Effector memory CD8-positive, alpha-beta T cell (primary cell): ENCODE measurements around the gene RTL5.
"Not testable (repeated sequence)": the region's sequence is repeated elsewhere in the genome, so short reads cannot be mapped to it uniquely, and the experiment has no call there.

Experiments
- ATAC-seq: fragments of 150-1000 bp; cut with Tn5 transposase; replicated peaks from 2 replicates; pipeline ENCODE4 v1.10.0; 2021; ENCODE audit warnings: mild to moderate bottlenecking, moderate library complexity
- DNase-seq, 3 experiments: peaks; one replicate each; pipeline ENCODE4 v3.0.0; 2021
- H3K27ac Mint-ChIP-seq, 2 donors: one replicate each; pipeline ENCODE4 v1.8.0; 2022; ENCODE audit warnings: mild to moderate bottlenecking in 2 of 2, mixed read lengths in 2 of 2, moderate library complexity in 2 of 2
- H3K27me3 Mint-ChIP-seq, 2 donors: one replicate each; pipeline ENCODE4 v1.8.0; 2022; ENCODE audit warnings: mixed read lengths in 2 of 2
- H3K36me3 Mint-ChIP-seq: one replicate; pipeline ENCODE4 v1.8.0; 2022; ENCODE audit warnings: mild to moderate bottlenecking, moderate library complexity, mixed read lengths; ENCODE audit not compliant: insufficient read depth
- H3K4me1 Mint-ChIP-seq, 2 donors: one replicate each; pipeline ENCODE4 v1.8.0; 2022; ENCODE audit warnings: low read depth in 2 of 2, mixed read lengths in 2 of 2
- H3K4me3 Mint-ChIP-seq, 2 donors: one replicate each; pipeline ENCODE4 v1.8.0; 2022; ENCODE audit warnings: mild to moderate bottlenecking in 2 of 2, mixed read lengths in 2 of 2, moderate library complexity in 2 of 2
- H3K9me3 Mint-ChIP-seq, 2 donors: one replicate each; pipeline ENCODE4 v1.8.0; 2022; ENCODE audit warnings: mixed read lengths in 2 of 2
- total RNA-seq, 9 experiments: gene quantifications; one replicate each; lab custom pipeline; 2026; lab: John Stamatoyannopoulos, UW

Gene RTL5
- total RNA-seq = 1.9 to 36.7 (median 5.0) reads per million in 9 experiments

DNA sequence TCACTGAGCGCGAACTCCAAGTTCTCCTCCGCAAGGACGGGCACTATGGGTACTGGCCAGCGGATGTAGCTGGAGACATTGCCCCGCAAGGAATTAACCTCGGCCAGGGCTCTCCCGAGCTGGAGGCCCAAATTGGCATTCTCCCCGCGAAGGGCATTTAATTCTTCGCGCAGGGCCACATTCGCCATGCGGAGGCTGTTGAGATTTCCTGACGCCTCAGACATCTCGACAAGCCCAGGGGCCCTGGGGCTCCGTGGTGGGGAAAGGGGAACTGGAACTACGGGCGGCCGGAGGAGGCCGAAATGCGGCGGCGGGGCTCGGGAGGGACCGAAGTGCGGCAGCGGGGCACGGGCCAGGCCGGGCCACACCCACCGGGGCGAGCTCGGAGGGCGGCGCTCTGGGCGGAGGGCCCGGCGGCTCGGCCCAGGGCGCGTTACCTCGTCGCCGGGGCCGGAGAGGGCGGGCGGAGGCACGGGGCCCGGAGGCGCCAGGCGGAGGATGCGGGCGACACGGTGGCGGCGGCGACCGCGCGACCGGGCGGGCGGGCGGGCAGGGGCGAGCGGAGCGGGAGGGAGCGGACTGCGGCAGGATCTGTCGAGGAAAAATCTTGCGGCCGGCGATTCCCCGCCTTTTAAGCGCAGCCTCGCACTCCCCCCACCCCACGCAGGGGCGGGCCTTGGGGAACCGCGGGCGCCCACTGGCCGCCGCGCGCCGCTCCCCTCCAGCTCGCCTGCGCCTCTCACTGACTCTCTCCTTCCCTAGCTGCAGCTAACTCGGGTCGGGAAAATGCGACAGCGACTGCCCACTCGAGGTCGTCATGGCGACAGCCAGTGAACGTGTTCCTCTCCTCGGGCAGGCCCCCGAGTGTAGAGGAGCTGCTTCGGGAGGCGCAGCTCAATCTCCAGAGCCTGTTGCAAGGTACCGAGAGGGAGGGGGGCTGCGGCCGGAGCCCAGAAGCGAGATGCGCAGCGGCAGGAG lies at the start of gene RTL5:
RTL5 (minus strand) TSS at position 599 of the 978 bp plus-strand sequence.
- Mint-ChIP-seq H3K4me1 (peaks cover 7 to 17% of the 10 kb centered on the region in 2 donors), H3K27ac (peak within 1 kb of the TSS; percentile 86 to 91), H3K36me3 (peaks cover 14% of the 10 kb centered on the region), H3K4me3 (peak within 1 kb of the TSS; percentile 74 to 83), H3K9me3 (no peaks in the 10 kb centered on the region), H3K27me3 (no peaks in the 10 kb centered on the region)
- DNase-seq (peak; percentile 41 to 49 (median 48)), ATAC-seq (peak; percentile 85)

- Mint-ChIP-seq H3K27me3 (no peaks in the 10 kb centered on the region), H3K4me3 (no peak overlapping the region), H3K4me1 (peaks cover 5 to 7% of the 10 kb centered on the region in 2 donors), H3K36me3 (peaks cover 5% of the 10 kb centered on the region), H3K27ac (no peak overlapping the region), H3K9me3 (no peaks in the 10 kb centered on the region)
- no peak for ATAC-seq
- DNase-seq = no peak
Observed at GRCh38 chrX:72180539-72180938, 48.8 kb upstream of the RTL5 start.

DNA sequence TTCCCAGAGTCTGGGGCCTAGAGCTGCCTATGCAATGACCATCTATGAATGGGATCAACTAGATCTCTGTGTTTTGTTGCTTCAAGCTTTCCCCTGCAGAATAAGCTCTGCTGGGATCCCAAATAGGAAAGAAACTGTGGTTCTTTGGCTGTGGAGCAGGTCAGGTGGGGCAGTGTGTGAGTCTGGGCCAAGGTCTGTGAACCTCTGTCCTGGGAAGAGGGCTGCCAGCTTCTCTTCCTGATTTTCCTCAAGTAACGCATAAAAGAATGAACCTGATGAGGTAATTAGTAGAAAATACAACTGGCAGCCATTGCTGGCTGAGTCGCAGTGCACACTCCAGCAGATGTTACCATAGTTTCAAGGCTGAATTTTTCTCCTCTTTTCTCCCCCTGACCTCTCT lies 45.3 kb upstream of the RTL5 start:
- H3K9me3 Mint-ChIP-seq = no peaks in the 10 kb centered on the region
- no peak overlapping the region for H3K27ac Mint-ChIP-seq
- no peaks in the 10 kb centered on the region for H3K27me3 Mint-ChIP-seq
- no peaks in the 10 kb centered on the region for H3K36me3 Mint-ChIP-seq
- ATAC-seq = no peak
- DNase-seq = no peak
- H3K4me1 Mint-ChIP-seq = peaks cover 0 to 1% of the 10 kb centered on the region in 2 donors
- no peak overlapping the region for H3K4me3 Mint-ChIP-seq

- H3K27ac Mint-ChIP-seq, H3K27me3 Mint-ChIP-seq, DNase-seq, H3K36me3 Mint-ChIP-seq, H3K4me3 Mint-ChIP-seq, H3K9me3 Mint-ChIP-seq, ATAC-seq, H3K4me1 Mint-ChIP-seq: not testable (repeated sequence)
Observed at GRCh38 chrX:72176289-72176688, 44.6 kb upstream of the RTL5 start.

GRCh38 chrX:72169008-72169728 lies 37.5 kb upstream of the RTL5 start:
- Mint-ChIP-seq H3K4me1 (peaks cover 3 to 5% of the 10 kb centered on the region in 2 donors), H3K9me3 (no peaks in the 10 kb centered on the region), H3K27ac (peak overlapping the region; percentile 74 to 95), H3K27me3 (no peaks in the 10 kb centered on the region), H3K36me3 (no peaks in the 10 kb centered on the region), H3K4me3 (peak overlapping the region; percentile 55 to 62)
- ATAC-seq (peak; percentile 93), DNase-seq (peak; percentile 28 to 38 (median 29))

- no peaks in the 10 kb centered on the region for H3K9me3 Mint-ChIP-seq
- H3K4me1 Mint-ChIP-seq = peaks cover 3 to 5% of the 10 kb centered on the region in 2 donors
- no peak overlapping the region for H3K27ac Mint-ChIP-seq
- ATAC-seq (no peak), DNase-seq (no peak)
- H3K27me3 Mint-ChIP-seq = peaks cover 5 to 7% of the 10 kb centered on the region in 2 donors
- H3K36me3 Mint-ChIP-seq = no peaks in the 10 kb centered on the region
- no peak overlapping the region for H3K4me3 Mint-ChIP-seq
Observed at GRCh38 chrX:72165551-72165950, 33.8 kb upstream of the RTL5 start.

DNA sequence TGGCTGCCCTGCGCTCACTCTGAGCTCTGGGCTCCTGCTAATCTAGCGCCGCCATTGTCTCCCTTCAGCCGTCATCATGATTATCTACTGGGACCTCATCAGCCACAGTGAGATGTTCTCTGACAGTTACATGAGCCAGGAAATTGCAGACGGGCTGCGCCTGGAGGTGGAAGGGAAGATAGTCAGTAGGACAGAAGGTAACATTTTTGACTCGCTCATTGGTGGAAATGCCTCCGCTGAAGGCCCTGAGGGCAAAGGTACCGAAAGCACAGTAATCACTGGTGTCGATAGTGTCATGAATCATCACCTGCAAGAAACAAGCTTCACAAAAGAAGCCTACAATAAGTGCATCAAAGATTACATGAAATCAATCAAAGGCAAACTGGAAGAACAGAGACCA lies 28.1 kb upstream of the RTL5 start:
- Mint-ChIP-seq H3K4me3 (no peak overlapping the region), H3K9me3 (no peaks in the 10 kb centered on the region), H3K27ac (no peak overlapping the region), H3K36me3 (no peaks in the 10 kb centered on the region), H3K27me3 (peaks cover 5 to 7% of the 10 kb centered on the region in 2 donors), H3K4me1 (no peaks in the 10 kb centered on the region)
- ATAC-seq (no peak), DNase-seq (no peak)

DNA sequence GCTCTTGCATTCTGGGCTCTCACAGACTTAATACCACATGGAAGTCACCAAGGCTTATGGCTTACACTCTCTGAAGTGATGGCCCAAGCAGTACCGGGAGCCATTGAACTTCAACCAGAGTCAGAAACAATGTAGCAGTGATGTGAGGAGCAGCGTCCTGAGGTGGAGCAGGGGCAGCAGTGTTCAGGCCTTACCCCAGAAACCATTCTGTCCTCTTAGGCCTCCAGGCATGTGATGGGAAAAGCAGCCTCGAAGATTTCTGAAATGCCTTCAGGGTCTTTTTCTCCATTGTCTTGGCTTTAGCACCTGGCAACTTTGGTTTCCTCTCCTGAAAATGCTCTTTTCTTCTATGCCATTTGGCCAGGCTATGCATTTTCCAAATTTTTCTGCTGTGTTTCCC lies 27.1 kb upstream of the RTL5 start:
- H3K27me3 Mint-ChIP-seq = peaks cover 5 to 7% of the 10 kb centered on the region in 2 donors
- ATAC-seq = no peak

GRCh38 chrX:72146527-72146926 lies 14.8 kb upstream of the RTL5 start:
- Mint-ChIP-seq H3K9me3 (no peaks in the 10 kb centered on the region), H3K36me3 (peaks cover 13% of the 10 kb centered on the region), H3K27me3 (no peaks in the 10 kb centered on the region), H3K4me3 (no peak overlapping the region), H3K27ac (no peak overlapping the region), H3K4me1 (peaks cover 14 to 17% of the 10 kb centered on the region in 2 donors)
- DNase-seq (no peak), ATAC-seq (no peak)

More for the DNA sequence above, 27.1 kb upstream of the RTL5 start:
- Mint-ChIP-seq H3K4me1 (no peaks in the 10 kb centered on the region), H3K9me3 (no peaks in the 10 kb centered on the region), H3K4me3 (no peak overlapping the region), H3K27ac (no peak overlapping the region), H3K36me3 (no peaks in the 10 kb centered on the region)
- DNase-seq = no peak

DNA sequence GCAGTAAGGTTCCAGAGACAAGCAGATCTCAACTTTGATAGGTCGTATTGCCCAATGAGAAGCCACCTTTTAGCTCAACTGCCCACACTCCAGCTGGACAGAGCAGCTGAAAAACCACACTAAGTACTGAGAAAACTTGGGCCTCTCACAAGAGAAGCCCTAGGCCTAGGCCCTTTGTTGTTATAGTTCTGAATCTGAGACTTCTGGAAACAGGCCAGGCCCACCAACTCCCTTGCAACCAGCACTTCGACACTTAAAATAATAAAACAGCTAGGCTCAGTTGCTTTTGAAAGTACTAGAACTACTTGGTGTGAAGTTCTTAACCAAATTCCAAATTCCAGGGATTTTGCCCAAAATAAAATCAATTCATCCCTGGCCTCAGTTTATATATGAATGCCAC lies 13.5 kb upstream of the RTL5 start:
- ATAC-seq (no peak), DNase-seq (no peak)
- Mint-ChIP-seq H3K4me1 (peaks cover 20 to 24% of the 10 kb centered on the region in 2 donors), H3K27ac (no peak overlapping the region), H3K27me3 (no peaks in the 10 kb centered on the region), H3K9me3 (no peaks in the 10 kb centered on the region), H3K4me3 (no peak overlapping the region), H3K36me3 (peaks cover 13% of the 10 kb centered on the region)

DNA sequence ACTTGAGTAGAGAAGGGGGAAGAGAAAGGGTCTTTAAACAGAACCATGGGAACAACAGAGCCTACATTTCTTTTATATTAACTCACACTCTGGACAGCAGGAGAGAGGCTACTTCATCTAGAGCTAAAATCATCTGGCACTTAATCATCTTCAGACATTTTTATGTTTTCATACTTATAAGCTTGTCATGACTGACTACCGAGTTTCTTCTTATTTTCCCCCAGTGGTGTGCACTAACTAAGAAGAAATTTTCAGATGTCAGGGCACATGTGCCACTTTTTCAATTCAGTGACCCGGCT lies 11.8 kb upstream of the RTL5 start:
- no peaks in the 10 kb centered on the region for H3K27me3 Mint-ChIP-seq
- H3K9me3 Mint-ChIP-seq = no peaks in the 10 kb centered on the region
- peaks cover 22% of the 10 kb centered on the region for H3K36me3 Mint-ChIP-seq
- peak overlapping the region; percentile 38 to 52 for H3K27ac Mint-ChIP-seq
- H3K4me1 Mint-ChIP-seq = peaks cover 23 to 24% of the 10 kb centered on the region in 2 donors
- no peak for DNase-seq
- ATAC-seq = no peak
- H3K4me3 Mint-ChIP-seq = no peak overlapping the region

DNA sequence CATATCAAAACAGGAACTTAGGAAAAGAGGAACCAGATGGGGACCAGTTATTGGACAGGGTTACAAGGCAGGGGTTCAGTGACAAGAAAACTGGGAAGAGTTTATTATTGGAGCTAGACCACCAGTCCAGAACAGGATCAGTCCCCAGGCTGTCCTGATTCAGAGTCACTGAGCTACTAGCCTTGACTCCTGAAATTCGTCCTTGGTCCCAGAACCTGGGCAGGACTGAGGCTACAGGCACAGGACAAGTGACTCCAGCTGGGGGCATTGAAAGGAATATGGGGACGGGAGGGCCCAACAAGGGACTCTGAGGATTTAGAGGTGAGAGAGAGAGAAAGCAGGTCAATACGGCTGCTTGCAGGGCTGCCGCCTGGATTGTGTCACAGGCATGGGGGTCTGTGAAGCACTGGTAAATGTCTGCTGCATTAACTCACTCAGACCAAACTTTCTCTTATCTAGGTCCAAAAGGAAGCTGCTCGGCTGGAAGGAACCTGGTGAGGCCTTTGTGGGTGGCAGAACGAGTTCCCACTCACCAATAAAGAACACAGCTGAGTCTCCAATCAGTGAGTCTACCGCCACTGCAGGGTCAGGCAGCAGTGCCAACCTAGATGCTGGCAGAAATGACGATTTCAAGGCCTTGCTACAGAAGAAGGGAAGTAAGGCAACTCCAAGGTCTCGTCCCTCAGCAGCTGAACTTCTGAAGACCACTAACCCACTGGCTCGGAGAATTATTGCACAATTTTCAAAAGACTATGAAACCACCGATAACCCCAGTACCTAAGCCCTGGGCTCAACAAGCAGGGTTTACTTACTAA lies 11.3 kb upstream of the RTL5 start:
- Mint-ChIP-seq H3K9me3 (no peaks in the 10 kb centered on the region), H3K36me3 (peaks cover 22% of the 10 kb centered on the region), H3K27ac (peak overlapping the region; percentile 21 to 52), H3K4me1 (peaks cover 23 to 24% of the 10 kb centered on the region in 2 donors), H3K27me3 (no peaks in the 10 kb centered on the region), H3K4me3 (no peak overlapping the region)
- no peak for DNase-seq
- ATAC-seq = no peak
